K562 (cell line): ENCODE results near the gene CD248.

ENCODE experiments used
- ELF4 ChIP-seq: fragments of 450-650 bp; formaldehyde crosslinking; IDR thresholded peaks from 2 replicates; pipeline ENCODE4 v1.4.0; 2022; ENCODE audit warnings: missing genetic modification characterization
- SIN3A ChIP-seq, 2 experiments: fragments of 150-350 bp in 1 of 2; IDR thresholded peaks; 2 replicates each; pipeline ENCODE4 v1.6.1; 2011 to 2016; ENCODE audit warnings: borderline replicate concordance in 2 of 2, low read depth in 2 of 2, low read length in 2 of 2, mild to moderate bottlenecking in 2 of 2, moderate library complexity in 2 of 2; ENCODE audit not compliant: control insufficient read depth in 1 of 2
- ZEB2 ChIP-seq: fragments of 450-650 bp; IDR thresholded peaks from 2 replicates; pipeline ENCODE4 v1.6.1; 2016
- ZFP1 ChIP-seq: fragments of 450-650 bp; formaldehyde crosslinking; IDR thresholded peaks from 2 replicates; pipeline ENCODE4 v1.4.0; 2020; ENCODE audit warnings: mild to moderate bottlenecking, mixed read lengths
- ZNF232 ChIP-seq: sonication (generic); formaldehyde crosslinking; IDR thresholded peaks from 2 replicates; pipeline ENCODE4 v1.8.0; 2022; ENCODE audit warnings: mild to moderate bottlenecking, missing genetic modification reagents
- ZNF444 ChIP-seq: fragments of 250-450 bp; sonication (Bioruptor Pico); IDR thresholded peaks from 2 replicates; pipeline ENCODE4 v1.4.0; 2020; ENCODE audit warnings: mild to moderate bottlenecking, moderate library complexity
- TF ChIP-seq, protein P1 (sequence below), 2 experiments: fragments of 450-650 bp; conservative IDR thresholded peaks; 2 replicates each; pipeline ENCODE4 v1.6.1; 2017; ENCODE audit warnings: mild to moderate bottlenecking in 2 of 2, moderate library complexity in 2 of 2
- TF ChIP-seq, protein P2 (sequence below), 2 experiments: fragments of 450-650 bp; formaldehyde crosslinking in 1 of 2; IDR thresholded peaks; 2 replicates each; pipeline versions ENCODE4 v1.4.0 to v1.6.1; 2014 to 2020; ENCODE audit warnings: mild to moderate bottlenecking in 2 of 2, borderline replicate concordance in 1 of 2, low read depth in 1 of 2

- TF ChIP-seq, protein P1, sequence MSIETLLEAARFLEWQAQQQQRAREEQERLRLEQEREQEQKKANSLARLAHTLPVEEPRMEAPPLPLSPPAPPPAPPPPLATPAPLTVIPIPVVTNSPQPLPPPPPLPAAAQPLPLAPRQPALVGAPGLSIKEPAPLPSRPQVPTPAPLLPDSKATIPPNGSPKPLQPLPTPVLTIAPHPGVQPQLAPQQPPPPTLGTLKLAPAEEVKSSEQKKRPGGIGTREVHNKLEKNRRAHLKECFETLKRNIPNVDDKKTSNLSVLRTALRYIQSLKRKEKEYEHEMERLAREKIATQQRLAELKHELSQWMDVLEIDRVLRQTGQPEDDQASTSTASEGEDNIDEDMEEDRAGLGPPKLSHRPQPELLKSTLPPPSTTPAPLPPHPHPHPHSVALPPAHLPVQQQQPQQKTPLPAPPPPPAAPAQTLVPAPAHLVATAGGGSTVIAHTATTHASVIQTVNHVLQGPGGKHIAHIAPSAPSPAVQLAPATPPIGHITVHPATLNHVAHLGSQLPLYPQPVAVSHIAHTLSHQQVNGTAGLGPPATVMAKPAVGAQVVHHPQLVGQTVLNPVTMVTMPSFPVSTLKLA (conservative IDR thresholded peaks at IDR 0.05): no peak
- TF ChIP-seq ZNF232 (CRISPR knock-in tag) (no peak), ZNF444 (CRISPR knock-in tag) (no peak), ELF4 (CRISPR knock-in tag) (no peak), ZFP1 (no peak), ZEB2 (no peak), SIN3A (IDR thresholded peaks at IDR 0.05; ENCODE audit: borderline replicate concordance in 2 of 2, control insufficient read depth in 1 of 2, low read depth in 2 of 2, low read length in 2 of 2) (no peak)
- TF ChIP-seq, protein P2, sequence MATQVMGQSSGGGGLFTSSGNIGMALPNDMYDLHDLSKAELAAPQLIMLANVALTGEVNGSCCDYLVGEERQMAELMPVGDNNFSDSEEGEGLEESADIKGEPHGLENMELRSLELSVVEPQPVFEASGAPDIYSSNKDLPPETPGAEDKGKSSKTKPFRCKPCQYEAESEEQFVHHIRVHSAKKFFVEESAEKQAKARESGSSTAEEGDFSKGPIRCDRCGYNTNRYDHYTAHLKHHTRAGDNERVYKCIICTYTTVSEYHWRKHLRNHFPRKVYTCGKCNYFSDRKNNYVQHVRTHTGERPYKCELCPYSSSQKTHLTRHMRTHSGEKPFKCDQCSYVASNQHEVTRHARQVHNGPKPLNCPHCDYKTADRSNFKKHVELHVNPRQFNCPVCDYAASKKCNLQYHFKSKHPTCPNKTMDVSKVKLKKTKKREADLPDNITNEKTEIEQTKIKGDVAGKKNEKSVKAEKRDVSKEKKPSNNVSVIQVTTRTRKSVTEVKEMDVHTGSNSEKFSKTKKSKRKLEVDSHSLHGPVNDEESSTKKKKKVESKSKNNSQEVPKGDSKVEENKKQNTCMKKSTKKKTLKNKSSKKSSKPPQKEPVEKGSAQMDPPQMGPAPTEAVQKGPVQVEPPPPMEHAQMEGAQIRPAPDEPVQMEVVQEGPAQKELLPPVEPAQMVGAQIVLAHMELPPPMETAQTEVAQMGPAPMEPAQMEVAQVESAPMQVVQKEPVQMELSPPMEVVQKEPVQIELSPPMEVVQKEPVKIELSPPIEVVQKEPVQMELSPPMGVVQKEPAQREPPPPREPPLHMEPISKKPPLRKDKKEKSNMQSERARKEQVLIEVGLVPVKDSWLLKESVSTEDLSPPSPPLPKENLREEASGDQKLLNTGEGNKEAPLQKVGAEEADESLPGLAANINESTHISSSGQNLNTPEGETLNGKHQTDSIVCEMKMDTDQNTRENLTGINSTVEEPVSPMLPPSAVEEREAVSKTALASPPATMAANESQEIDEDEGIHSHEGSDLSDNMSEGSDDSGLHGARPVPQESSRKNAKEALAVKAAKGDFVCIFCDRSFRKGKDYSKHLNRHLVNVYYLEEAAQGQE (IDR thresholded peaks at IDR 0.05; ENCODE audit: borderline replicate concordance): no peak
- TF ChIP-seq, protein P2 (CRISPR knock-in tag; IDR thresholded peaks at IDR 0.05; ENCODE audit: low read depth): no peak
Measured at GRCh38 chr11:66313321-66314185, 3.3 kb downstream of the CD248 start.
